Gastroesophageal sphincter (tissue), 3 donors: Measurements from ENCODE around the gene LY86.

Experiments used
- POLR2A ChIP-seq, 2 donors: fragments of 450-650 bp; IDR thresholded peaks; one replicate each; pipeline ENCODE4 v1.6.1; 2017; ENCODE audit warnings: antibody characterized with exemption in 2 of 2, mild to moderate bottlenecking in 2 of 2, moderate library complexity in 1 of 2
- POLR2AphosphoS5 ChIP-seq: sonication (generic); formaldehyde crosslinking; IDR thresholded peaks from one replicate; pipeline ENCODE4 v1.6.1; 2017; ENCODE audit warnings: antibody characterized with exemption
- TF ChIP-seq, protein P1 (sequence below), 4 experiments: fragments of 200-600 bp in 2 of 4; fragments of 450-650 bp in 2 of 4; sonication (generic) in 1 of 4; IDR thresholded peaks; one replicate each; pipeline ENCODE4 v1.5.1; 2017 to 2019; ENCODE audit warnings: antibody characterized with exemption in 4 of 4, mild to moderate bottlenecking in 2 of 4, moderate library complexity in 2 of 4

DNA sequence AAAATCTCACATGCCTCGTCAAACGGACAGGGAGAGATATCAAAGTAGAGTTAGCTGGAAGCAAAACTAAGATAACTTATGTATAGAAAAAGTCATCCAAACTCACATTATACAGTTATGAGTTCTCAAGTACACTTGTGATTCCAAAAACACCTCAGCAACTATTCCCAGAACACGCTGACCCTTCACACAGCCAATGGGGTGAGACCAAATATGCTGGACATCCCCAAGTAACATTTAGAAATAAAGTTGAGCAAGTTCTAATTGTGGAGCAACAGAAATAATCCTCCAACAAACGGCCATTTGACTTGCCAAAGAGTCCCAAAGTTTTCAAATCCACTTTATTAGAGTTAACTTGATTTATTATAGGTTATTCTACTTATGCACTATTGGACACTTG is 52.4 kb downstream of the LY86 start:
- TF ChIP-seq, protein P1, sequence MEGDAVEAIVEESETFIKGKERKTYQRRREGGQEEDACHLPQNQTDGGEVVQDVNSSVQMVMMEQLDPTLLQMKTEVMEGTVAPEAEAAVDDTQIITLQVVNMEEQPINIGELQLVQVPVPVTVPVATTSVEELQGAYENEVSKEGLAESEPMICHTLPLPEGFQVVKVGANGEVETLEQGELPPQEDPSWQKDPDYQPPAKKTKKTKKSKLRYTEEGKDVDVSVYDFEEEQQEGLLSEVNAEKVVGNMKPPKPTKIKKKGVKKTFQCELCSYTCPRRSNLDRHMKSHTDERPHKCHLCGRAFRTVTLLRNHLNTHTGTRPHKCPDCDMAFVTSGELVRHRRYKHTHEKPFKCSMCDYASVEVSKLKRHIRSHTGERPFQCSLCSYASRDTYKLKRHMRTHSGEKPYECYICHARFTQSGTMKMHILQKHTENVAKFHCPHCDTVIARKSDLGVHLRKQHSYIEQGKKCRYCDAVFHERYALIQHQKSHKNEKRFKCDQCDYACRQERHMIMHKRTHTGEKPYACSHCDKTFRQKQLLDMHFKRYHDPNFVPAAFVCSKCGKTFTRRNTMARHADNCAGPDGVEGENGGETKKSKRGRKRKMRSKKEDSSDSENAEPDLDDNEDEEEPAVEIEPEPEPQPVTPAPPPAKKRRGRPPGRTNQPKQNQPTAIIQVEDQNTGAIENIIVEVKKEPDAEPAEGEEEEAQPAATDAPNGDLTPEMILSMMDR (IDR thresholded peaks at IDR 0.05): no peak
- no peak for TF ChIP-seq POLR2AphosphoS5
- no peak for TF ChIP-seq POLR2A (IDR thresholded peaks at IDR 0.05)
